ENCODE measurements around the gene ITPR1.

Gene ITPR1

GRCh38 chr3:4492208-4493013 is 737 bp upstream of the ITPR1 start:
- peak; percentile 56 for DNase-seq

GRCh38 chr3:4493941-4494894 is 1.1 kb downstream of the ITPR1 start:
- peak; percentile 26 for DNase-seq

GRCh38 chr3:4494895-4495264 is 1.7 kb downstream of the ITPR1 start:
- peak; percentile 65 for DNase-seq

- DNase-seq = no peak
Measured at GRCh38 chr3:4495294-4496086, 2.3 kb downstream of the ITPR1 start.

GRCh38 chr3:4496087-4496452 is 2.9 kb downstream of the ITPR1 start:
- DNase-seq = no peak

GRCh38 chr3:4497005-4497692 is 4.0 kb downstream of the ITPR1 start:
- no peak for DNase-seq

- DNase-seq = no peak
Measured at GRCh38 chr3:4497843-4498324, 4.7 kb downstream of the ITPR1 start.

GRCh38 chr3:4498446-4498845 is 5.3 kb downstream of the ITPR1 start:
- DNase-seq = no peak

- DNase-seq = no peak
Measured at GRCh38 chr3:4501437-4501836, 8.3 kb downstream of the ITPR1 start.

GRCh38 chr3:4501927-4502326 is 8.8 kb downstream of the ITPR1 start:
- no peak for DNase-seq

- DNase-seq = peak; percentile 77
Measured at GRCh38 chr3:4503050-4503449, 9.9 kb downstream of the ITPR1 start.

- DNase-seq = peak; percentile 29
Measured at GRCh38 chr3:4504340-4505261, 11.5 kb downstream of the ITPR1 start.

- no peak for DNase-seq
Measured at GRCh38 chr3:4505688-4506558, 12.8 kb downstream of the ITPR1 start.

GRCh38 chr3:4506559-4507023 is 13.4 kb downstream of the ITPR1 start:
- DNase-seq = no peak

GRCh38 chr3:4507024-4507596 is 14.0 kb downstream of the ITPR1 start:
- no peak for DNase-seq

- DNase-seq = no peak
Measured at GRCh38 chr3:4508048-4508981, 15.2 kb downstream of the ITPR1 start.

GRCh38 chr3:4509043-4509442 is 15.9 kb downstream of the ITPR1 start:
- DNase-seq = no peak

GRCh38 chr3:4509983-4510755 is 17.0 kb downstream of the ITPR1 start:
- DNase-seq = no peak
